Cardiac fibroblast (primary cell): ENCODE results near the gene IQGAP2.
A peak's percentile ranks its signal among the peaks of the same experiment; 100 is the strongest.

Experiments used
- DNase-seq, 2 donors: peaks; one replicate each; pipeline versions ENCODE4 v3.0.0 to v3.0.0-alpha.2; 2010; ENCODE audit warnings: low read depth in 2 of 2
- H3K4me3 ChIP-seq, 2 donors: replicated peaks in 1 of 2; 1 replicate in 1 of 2; 2 replicates in 1 of 2; pipeline ENCODE4 v1.5.1; 2011; ENCODE audit warnings: low read depth in 2 of 2, low read length in 2 of 2, mild to moderate bottlenecking in 2 of 2, moderate library complexity in 1 of 2
- CTCF ChIP-seq: IDR thresholded peaks from one replicate; pipeline ENCODE4 v1.5.1; 2011; ENCODE audit warnings: low read depth, mild to moderate bottlenecking, low read length, inconsistent platforms

The IQGAP2 gene

GRCh38 chr5:76528547-76529331, 125.7 kb downstream of the IQGAP2 start:
- DNase-seq, result no peak

GRCh38 chr5:76529464-76530344, 126.6 kb downstream of the IQGAP2 start:
- no peak overlapping the region for H3K4me3 ChIP-seq
- TF ChIP-seq CTCF, result no peak
- DNase-seq, result no peak

More at GRCh38 chr5:76528547-76529331, 125.7 kb downstream of the IQGAP2 start:
- TF ChIP-seq CTCF, result no peak
- H3K4me3 ChIP-seq, result no peak overlapping the region

GRCh38 chr5:76532052-76532451, 129.0 kb downstream of the IQGAP2 start:
- no peak for TF ChIP-seq CTCF

GRCh38 chr5:76532973-76533372, 129.9 kb downstream of the IQGAP2 start:
- H3K4me3 ChIP-seq, result no peak overlapping the region
- no peak for DNase-seq
- no peak for TF ChIP-seq CTCF

More at GRCh38 chr5:76532052-76532451, 129.0 kb downstream of the IQGAP2 start:
- DNase-seq, result no peak
- H3K4me3 ChIP-seq, result no peak overlapping the region

GRCh38 chr5:76535577-76535976, 132.5 kb downstream of the IQGAP2 start:
- no peak overlapping the region for H3K4me3 ChIP-seq
- no peak for DNase-seq
- TF ChIP-seq CTCF, result no peak

GRCh38 chr5:76537073-76537543, 134.0 kb downstream of the IQGAP2 start:
- no peak overlapping the region for H3K4me3 ChIP-seq
- no peak for TF ChIP-seq CTCF
- peak; percentile 5 to 12 for DNase-seq
